MM.1S (cell line): ENCODE results near the gene PSTPIP2.

Source experiments
- DNase-seq: peaks from one replicate; pipeline ENCODE4 v3.0.0-alpha.2; 2015
- H2AFZ ChIP-seq: fragments of 300-600 bp; sonication (generic); 2 replicates; pipeline ENCODE4 v1.6.0; 2016; ENCODE audit warnings: antibody characterized with exemption, low read length
- H3F3A ChIP-seq: fragments of 300-600 bp; sonication (generic); 2 replicates; pipeline ENCODE4 v1.6.1; 2016; ENCODE audit warnings: mild to moderate bottlenecking, antibody characterized with exemption, low read length, moderate library complexity, mixed read lengths; ENCODE audit not compliant: insufficient read depth
- H3K27ac ChIP-seq: fragments of 300-600 bp; sonication (generic); 2 replicates; pipeline ENCODE4 v1.5.1; 2016; ENCODE audit warnings: mild to moderate bottlenecking, low read length
- H3K27me3 ChIP-seq: fragments of 300-600 bp; sonication (generic); replicated peaks from 2 replicates; pipeline ENCODE4 v1.6.0; 2016; ENCODE audit warnings: low read length; ENCODE audit not compliant: insufficient read depth
- H3K36me3 ChIP-seq: fragments of 300-600 bp; sonication (generic); replicated peaks from 2 replicates; pipeline ENCODE4 v1.6.1; 2016; ENCODE audit warnings: mild to moderate bottlenecking, low read length, mixed read lengths; ENCODE audit not compliant: insufficient read depth
- H3K4me1 ChIP-seq: fragments of 300-600 bp; sonication (generic); 2 replicates; pipeline ENCODE4 v1.6.1; 2016; ENCODE audit warnings: low read length, mixed read lengths
- H3K4me2 ChIP-seq: fragments of 300-600 bp; sonication (generic); 2 replicates; pipeline ENCODE4 v1.6.0; 2016; ENCODE audit warnings: low read depth, low read length
- H3K4me3 ChIP-seq: fragments of 300-600 bp; sonication (generic); 2 replicates; pipeline ENCODE4 v1.5.1; 2016; ENCODE audit warnings: low read length, mixed read lengths
- H3K79me2 ChIP-seq: fragments of 300-600 bp; sonication (generic); 2 replicates; pipeline ENCODE4 v1.6.1; 2016; ENCODE audit warnings: mixed run types, low read length, mixed read lengths
- H3K9ac ChIP-seq: fragments of 300-600 bp; sonication (generic); 2 replicates; pipeline ENCODE4 v1.6.1; 2016; ENCODE audit warnings: low read length, mixed read lengths
- H3K9me2 ChIP-seq: fragments of 300-600 bp; sonication (generic); replicated peaks from 2 replicates; pipeline ENCODE4 v1.6.1; 2016; ENCODE audit warnings: mild to moderate bottlenecking, low read length, mixed read lengths; ENCODE audit not compliant: insufficient read depth
- H3K9me3 ChIP-seq: fragments of 300-600 bp; sonication (generic); replicated peaks from 2 replicates; pipeline ENCODE4 v1.6.1; 2016; ENCODE audit warnings: mild to moderate bottlenecking, low read length, mixed read lengths; ENCODE audit not compliant: insufficient read depth
- H4K20me1 ChIP-seq: fragments of 300-600 bp; sonication (generic); 2 replicates; pipeline ENCODE4 v1.6.1; 2016; ENCODE audit warnings: mild to moderate bottlenecking, low read length, moderate library complexity, mixed read lengths; ENCODE audit not compliant: insufficient read depth
- EZH2 ChIP-seq: fragments of 300-600 bp; sonication (generic); optimal IDR thresholded peaks from 2 replicates; pipeline ENCODE3; 2017; ENCODE audit warnings: low read depth, mild to moderate bottlenecking, antibody characterized with exemption, low read length, mixed read lengths
- EZH2phosphoT487 ChIP-seq: fragments of 300-600 bp; sonication (generic); IDR thresholded peaks from 2 replicates; pipeline ENCODE4 v1.6.1; 2018; ENCODE audit warnings: antibody characterized with exemption, low read length
- TF ChIP-seq, protein P1 (sequence below): fragments of 300-600 bp; sonication (generic); IDR thresholded peaks from 2 replicates; pipeline ENCODE4 v1.5.1; 2016; ENCODE audit warnings: antibody characterized with exemption, low read length, mixed read lengths

The PSTPIP2 gene

DNA sequence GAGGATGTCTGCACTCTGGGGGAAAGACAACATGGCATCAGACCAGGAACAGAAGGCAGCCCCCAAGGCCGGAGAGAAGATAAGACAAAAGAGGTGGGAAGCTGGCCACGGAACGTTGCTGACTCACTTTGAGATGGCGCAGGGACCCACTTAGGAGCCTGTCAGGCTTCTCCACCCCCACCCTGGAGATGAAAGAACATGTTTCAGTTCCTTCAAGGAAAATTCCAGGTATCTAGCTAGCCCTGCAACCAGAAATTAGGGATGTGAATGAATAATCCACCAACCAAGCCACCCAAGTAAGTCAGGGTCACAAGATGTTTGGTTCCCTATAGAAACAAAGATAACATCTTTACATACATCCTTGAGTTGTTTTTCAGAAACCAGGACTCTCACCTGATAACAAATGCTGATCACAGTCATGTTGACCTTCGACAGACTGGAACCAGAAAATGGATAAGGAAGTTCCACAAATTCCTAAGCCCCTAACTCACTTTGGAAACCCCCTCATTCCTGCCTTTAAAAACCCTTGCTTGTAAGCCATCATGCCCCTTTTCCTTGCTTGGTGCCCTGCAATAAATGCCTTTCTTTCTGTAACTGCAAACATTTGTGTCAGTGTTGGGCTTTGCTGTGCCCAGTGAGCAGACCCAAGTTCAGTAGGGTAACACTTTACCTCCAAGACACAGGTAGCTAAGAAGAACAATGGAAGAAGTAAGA, 31.9 kb downstream of the PSTPIP2 start:
- Histone ChIP-seq H2AFZ (no peak overlapping the region), H3K27me3 (no peaks in the 10 kb centered on the region), H3K79me2 (no peaks in the 10 kb centered on the region), H3K4me1 (peaks cover 7% of the 10 kb centered on the region), H3K9me2 (no peaks in the 10 kb centered on the region), H3K4me3 (no peak overlapping the region), H3K4me2 (no peak overlapping the region), H4K20me1 (no peaks in the 10 kb centered on the region), H3F3A (no peaks in the 10 kb centered on the region), H3K36me3 (no peaks in the 10 kb centered on the region), H3K27ac (no peak overlapping the region), H3K9me3 (no peaks in the 10 kb centered on the region), H3K9ac (no peak overlapping the region)
- TF ChIP-seq, protein P1, sequence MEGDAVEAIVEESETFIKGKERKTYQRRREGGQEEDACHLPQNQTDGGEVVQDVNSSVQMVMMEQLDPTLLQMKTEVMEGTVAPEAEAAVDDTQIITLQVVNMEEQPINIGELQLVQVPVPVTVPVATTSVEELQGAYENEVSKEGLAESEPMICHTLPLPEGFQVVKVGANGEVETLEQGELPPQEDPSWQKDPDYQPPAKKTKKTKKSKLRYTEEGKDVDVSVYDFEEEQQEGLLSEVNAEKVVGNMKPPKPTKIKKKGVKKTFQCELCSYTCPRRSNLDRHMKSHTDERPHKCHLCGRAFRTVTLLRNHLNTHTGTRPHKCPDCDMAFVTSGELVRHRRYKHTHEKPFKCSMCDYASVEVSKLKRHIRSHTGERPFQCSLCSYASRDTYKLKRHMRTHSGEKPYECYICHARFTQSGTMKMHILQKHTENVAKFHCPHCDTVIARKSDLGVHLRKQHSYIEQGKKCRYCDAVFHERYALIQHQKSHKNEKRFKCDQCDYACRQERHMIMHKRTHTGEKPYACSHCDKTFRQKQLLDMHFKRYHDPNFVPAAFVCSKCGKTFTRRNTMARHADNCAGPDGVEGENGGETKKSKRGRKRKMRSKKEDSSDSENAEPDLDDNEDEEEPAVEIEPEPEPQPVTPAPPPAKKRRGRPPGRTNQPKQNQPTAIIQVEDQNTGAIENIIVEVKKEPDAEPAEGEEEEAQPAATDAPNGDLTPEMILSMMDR, result no peak
- no peak for TF ChIP-seq EZH2
- TF ChIP-seq EZH2phosphoT487, result no peak
- DNase-seq, result no peak

DNA sequence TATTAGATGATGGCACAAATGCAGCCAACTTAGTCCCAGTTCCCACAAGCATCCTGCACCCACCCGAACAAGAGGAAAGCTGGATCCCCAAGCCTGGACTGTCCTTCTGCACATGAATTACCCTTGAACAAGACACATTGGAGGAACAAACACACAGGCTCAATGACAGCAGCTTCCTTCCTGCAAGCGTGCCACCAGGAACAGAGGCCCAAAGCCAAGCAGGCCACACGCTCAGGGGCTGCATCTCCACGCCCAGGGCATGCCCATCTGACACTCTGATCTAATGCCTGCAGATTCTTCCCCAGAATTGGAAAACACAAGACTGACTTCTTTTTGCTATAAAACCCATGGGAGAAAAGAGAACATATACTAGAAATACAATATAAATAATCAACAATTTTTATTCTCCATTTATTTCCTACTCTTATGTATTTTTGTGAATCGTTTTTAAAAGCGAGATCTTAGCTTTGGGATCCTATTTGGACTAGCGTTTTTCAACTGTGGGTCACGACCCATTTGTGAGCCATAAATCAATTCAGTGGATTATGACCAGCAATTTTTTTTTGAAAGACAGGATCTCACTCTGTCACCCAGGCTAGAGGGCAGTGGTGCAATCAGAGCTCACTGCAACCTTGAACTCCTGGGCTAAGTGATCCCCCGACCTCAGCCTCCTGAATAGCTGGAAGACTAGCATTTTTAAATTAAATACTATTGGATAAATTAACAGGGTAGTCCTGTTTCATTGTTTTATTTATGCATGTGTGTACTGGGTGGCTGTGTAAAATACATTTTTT, 34.4 kb downstream of the PSTPIP2 start:
- no peak overlapping the region for H2AFZ ChIP-seq
- TF ChIP-seq, protein P1, result no peak
- TF ChIP-seq EZH2phosphoT487 (no peak), EZH2 (no peak)
- H3F3A ChIP-seq, result no peaks in the 10 kb centered on the region
- H3K9me3 ChIP-seq, result no peaks in the 10 kb centered on the region
- H4K20me1 ChIP-seq, result no peaks in the 10 kb centered on the region
- H3K27me3 ChIP-seq, result no peaks in the 10 kb centered on the region
- no peak overlapping the region for H3K4me3 ChIP-seq
- H3K79me2 ChIP-seq, result no peaks in the 10 kb centered on the region
- no peaks in the 10 kb centered on the region for H3K9me2 ChIP-seq
- no peak overlapping the region for H3K27ac ChIP-seq
- peaks cover 5% of the 10 kb centered on the region for H3K4me1 ChIP-seq
- DNase-seq, result no peak
- H3K36me3 ChIP-seq, result no peaks in the 10 kb centered on the region
- H3K4me2 ChIP-seq, result no peak overlapping the region
- no peak overlapping the region for H3K9ac ChIP-seq

DNA sequence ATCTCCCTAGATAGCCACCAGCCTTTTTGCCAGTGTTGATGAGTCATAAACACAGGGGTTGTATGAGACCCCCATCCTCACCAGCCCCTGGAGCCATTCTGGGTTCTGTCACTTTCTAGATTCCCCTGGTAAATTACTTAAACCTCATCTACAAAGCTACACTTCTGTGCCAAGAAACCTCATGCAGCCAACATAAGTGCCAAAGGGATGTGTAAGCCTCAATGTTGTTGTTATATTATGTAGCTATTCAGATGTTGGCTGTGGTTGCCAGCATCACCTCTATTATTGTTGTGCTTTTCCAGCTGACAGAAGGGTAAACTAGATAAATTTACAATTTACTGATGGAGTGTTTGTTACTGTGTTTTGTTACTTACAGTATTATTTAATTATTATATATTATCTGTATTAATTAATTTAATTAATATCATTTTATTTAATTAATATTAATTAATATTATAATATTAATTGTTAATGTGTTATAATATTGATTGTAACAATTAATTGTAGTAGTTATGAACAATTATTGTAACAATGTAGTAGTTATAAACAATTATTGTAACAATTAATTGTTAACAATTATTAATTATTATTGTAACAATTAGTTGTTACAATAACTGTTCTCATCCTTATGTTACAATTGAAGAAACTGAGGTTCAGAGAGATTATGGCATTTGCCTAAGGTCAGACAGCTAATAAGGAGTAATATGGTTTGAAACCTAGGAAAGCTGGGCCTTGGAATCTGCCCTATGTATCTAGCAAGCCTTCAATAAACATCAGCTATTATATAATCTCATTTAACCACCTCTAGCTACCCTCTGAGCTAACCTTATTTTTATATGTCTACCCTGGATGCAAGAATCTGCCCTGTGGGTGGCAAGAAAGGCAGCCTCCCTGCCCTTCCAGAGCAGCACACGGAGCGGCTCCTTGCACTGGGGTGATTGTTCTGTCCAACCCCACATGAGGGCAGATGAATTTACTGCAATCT, 36.1 kb downstream of the PSTPIP2 start:
- Histone ChIP-seq H3K9ac (no peak overlapping the region), H3K4me1 (no peaks in the 10 kb centered on the region; the same call in 1 of the 2 replicates), H3K27me3 (no peaks in the 10 kb centered on the region), H3K36me3 (no peaks in the 10 kb centered on the region), H3K4me2 (no peak overlapping the region), H3K27ac (no peak overlapping the region), H3F3A (no peaks in the 10 kb centered on the region), H3K4me3 (no peak overlapping the region), H3K9me3 (no peaks in the 10 kb centered on the region), H2AFZ (no peak overlapping the region), H3K79me2 (no peaks in the 10 kb centered on the region), H4K20me1 (no peaks in the 10 kb centered on the region), H3K9me2 (no peaks in the 10 kb centered on the region)
- no peak for DNase-seq
- TF ChIP-seq, protein P1, result no peak
- TF ChIP-seq EZH2phosphoT487 (no peak), EZH2 (no peak)
